ENCODE measurements around the gene STAT4. TPM values are rescaled to one million over a fixed set of nuclear protein-coding genes. Genes with fewer than 3 reads are reported as not detected.

STAT4 gene
- polyA plus RNA-seq, 3 donors from 2014 or later: 80.6 to 143 (median 91.7) TPM

Other genes starting within 250 kb of the STAT4 start
- gene STAT1, start 136.8 kb downstream of the STAT4 start, polyA plus RNA-seq: 100 to 1,000 TPM in 1 of 3 donors, 10 to 100 TPM in 2; 79.4 to 121 (median 99.4) TPM
- gene MYO1B, start 94.4 kb upstream of the STAT4 start, polyA plus RNA-seq: not detected